Stimulated activated CD4-positive, alpha-beta T cell treated with anti-CD3 and anti-CD28 coated beads, Interleukin-4, amount 100 ng/mL, for 24 hours (primary cell): Measurements from ENCODE around the gene SLC23A2.
"Not testable (repeated sequence)": the region's sequence is repeated elsewhere in the genome, so short reads cannot be mapped to it uniquely, and the experiment has no call there.

Source experiments
- DNase-seq: peaks from one replicate; pipeline ENCODE4 v3.0.0-alpha.2; 2020

SLC23A2 gene

DNA sequence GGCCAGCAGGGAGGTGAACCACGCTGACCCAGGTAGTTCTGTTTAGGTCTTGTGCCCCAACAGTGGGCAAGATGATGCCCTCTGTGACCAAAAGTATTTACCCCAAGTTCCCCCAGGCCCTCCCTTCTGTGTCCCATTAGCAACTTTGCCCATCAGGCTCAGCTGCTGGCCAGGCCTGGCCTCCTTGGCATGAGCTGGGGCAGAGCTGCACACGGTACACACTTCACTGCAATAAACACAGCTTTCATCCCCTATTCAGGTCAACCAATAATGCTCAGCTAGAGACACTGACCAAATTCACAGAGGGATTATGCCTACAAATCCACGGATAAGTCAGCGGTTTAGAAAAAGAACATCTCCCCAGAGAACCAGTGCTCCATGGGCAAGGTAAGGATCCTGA is 103.7 kb downstream of the SLC23A2 start:
- no peak for DNase-seq

DNA sequence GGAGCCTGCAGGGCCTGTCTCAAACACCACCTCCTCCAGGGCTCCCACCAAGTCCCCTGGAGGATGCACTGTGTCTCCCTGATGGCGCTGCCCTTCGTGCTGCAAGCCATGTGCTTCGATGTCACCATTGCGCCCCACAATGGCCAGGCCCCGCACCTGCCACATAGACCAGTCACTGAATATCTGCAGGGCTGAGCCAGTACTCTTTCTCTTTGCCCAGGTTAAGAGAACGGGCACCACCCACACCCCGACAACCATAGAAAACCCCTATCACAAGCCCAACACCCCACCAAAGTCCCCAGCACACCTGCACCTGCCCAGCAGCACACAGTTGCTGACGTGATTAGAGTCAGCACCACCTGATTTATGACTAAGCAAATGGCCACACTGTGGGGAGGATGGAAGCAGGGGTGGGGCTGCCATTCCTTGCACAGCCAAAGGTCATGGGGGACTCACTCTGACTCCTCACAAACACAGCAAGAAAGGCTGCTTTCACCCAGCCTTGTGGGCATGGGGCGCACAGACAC is 104.3 kb downstream of the SLC23A2 start:
- DNase-seq = no peak

DNA sequence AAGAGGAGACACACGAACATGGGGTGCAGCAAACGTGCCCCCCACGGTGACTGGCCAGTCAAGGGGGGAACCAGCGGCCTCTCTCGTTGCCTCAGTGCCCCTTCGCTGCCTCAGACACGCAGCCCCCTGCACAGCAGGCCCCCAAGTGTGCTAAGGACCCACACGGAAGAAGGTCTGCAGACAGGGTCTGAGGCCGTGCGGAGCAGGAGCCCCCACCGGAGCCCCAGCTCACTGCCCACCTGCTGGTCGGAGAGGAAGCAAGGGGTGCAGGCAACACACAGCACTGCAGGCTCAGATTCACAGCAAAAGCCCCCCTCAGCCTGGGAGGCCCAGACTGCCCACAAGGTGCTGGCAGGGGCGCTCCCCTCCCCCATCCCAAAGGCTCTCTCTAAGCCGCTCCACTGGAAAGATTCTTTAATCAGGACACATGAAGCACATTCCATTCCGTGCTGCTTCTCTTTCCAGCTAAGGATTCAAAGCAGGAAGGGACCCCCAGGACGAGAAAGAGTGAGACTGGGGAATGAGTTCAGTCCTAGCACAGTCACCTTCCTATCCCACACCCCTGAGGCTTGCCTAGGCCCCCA is 105.1 kb downstream of the SLC23A2 start:
- DNase-seq = no peak

DNA sequence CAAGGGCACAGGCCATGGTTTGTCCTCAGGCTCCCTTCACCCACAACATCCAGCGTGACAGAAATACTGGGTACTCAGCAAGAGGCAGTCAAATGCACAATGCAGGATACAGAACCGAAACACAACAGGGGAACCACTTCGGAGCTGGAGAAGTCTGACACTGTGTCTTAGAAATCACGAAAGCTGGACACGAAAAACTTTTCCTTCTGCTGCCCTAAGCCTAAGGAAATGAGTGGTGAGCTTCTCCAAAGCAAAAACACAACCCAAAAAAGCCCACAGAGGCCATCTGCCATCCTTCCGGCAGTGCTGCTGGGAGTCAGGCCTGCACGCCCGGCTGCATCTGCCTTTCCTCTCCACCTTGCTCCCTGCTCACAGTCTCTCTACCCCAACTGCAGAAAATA is 106.3 kb downstream of the SLC23A2 start:
- no peak for DNase-seq

DNA sequence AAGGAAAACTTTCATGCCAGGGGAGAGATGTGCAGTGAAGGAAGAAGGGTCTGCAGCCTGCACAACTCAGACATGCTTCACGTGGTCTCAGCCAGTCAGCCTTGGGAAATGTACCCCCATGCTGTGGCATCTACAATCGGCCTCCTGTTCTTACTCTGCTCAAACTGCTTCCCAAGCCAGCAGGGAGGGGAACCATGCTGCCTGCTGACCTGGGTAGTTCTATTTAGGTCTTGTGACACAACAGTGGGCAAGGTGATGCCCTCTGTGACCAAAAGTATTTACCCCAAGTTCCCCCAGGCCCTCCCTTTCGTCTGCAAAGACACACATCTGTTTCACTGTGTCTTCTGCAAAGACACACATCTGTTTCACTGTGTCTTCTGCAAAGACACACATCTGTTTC is 106.9 kb downstream of the SLC23A2 start:
- no peak for DNase-seq

DNA sequence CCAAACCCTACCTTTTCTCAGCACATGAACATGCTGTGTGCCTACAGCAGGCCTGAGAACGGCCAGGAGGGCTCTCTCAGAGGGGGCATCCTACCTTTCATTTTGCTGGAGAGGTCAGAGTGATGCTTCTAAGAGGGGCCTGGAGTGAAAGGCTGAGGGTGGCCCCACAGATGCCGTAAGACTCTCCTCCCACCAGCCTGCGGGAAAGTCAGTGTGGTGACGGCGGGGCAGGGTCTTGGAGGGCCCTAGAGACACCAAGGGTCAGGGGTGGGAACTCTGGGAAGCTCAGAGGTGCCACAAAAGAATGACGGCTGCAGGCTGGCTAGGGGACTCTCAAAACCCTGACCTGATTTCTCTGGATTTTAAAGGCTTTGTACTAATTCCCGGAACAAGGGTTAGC is 107.6 kb downstream of the SLC23A2 start:
- no peak for DNase-seq

DNA sequence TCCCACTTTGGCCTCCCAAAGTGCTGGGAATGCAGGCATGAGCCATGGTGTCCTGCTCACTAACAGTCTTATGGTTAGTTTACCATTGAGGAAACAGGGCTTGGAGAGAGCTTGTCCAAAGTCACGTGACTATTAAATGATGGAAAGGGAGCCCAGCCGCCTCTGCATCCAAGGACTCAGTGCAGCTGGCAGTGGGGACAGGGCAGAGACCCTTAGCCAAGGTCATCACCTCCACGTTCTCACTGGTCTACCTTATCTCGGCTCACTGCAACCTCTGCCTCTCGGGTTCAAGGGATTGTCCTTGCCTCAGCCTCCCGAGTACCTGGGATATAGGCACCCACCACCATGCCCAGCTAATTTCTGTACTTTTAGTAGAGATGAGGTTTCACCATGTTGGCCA is 109.3 kb downstream of the SLC23A2 start:
- DNase-seq = no peak

DNA sequence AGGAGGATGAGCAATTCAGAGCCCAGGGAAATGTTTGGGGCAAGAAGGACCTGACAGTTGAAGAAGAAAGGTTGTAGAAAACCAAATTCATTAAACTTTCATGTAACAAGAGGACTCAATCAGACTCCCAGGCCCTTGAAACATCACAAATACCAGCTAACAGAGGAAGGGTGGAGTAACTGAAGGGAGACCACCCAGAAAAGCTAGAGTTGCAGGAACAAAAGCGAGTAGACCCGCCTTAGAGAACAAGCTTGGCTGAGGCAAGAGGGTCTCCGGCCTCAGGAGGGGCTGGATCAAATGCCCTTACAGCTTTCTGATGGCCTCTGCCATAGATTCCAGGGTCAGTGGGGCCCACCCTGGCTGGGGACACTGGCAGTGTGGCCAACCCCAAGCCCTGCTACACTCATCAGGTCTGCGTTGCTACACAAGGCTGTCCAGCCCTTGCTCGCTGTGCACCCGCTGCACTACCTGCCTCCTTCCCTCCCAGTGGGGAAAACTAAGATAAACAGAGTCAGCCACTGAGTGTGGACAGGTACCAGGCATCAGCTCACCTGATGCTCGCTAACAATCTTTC is 110.0 kb downstream of the SLC23A2 start:
- DNase-seq = no peak

DNA sequence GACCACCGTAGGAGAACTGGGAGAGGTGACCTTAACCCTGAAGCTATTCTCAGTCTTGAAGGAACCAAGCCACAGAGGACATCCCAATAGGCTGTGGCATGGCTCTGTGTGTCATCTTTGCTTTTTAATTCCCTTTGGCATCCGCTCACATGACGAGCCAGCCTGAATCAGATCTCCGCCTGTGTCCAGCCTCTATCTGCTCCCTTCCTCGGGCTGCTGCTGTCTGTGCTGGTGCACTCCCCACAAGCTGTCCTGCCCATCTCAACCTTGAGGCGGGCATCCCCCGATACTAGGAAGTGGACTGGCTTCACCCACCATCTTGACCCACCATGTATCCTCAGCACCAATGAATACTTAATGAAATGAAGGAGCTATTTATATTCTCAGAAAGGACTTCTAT is 111.9 kb downstream of the SLC23A2 start:
- no peak for DNase-seq

DNA sequence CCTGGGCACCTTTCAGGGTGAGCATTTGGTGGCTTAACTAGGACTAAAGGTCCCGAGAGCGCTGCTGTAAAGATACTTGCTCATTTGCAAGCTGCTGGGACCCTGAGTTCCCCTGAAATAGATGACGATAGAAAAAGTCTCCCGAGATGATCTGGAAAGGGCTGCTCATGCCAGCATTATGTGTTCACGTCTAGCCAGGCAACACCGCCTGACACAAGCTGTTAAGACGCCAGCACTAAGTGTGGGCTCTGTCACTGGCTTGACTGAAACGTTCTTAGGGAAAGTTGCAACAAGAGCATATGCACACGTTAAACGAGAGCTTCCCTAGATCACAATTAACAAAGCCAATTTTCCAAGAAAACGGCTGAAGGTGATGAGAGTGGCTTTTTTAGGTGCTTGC is 113.7 kb downstream of the SLC23A2 start:
- DNase-seq = no peak

DNA sequence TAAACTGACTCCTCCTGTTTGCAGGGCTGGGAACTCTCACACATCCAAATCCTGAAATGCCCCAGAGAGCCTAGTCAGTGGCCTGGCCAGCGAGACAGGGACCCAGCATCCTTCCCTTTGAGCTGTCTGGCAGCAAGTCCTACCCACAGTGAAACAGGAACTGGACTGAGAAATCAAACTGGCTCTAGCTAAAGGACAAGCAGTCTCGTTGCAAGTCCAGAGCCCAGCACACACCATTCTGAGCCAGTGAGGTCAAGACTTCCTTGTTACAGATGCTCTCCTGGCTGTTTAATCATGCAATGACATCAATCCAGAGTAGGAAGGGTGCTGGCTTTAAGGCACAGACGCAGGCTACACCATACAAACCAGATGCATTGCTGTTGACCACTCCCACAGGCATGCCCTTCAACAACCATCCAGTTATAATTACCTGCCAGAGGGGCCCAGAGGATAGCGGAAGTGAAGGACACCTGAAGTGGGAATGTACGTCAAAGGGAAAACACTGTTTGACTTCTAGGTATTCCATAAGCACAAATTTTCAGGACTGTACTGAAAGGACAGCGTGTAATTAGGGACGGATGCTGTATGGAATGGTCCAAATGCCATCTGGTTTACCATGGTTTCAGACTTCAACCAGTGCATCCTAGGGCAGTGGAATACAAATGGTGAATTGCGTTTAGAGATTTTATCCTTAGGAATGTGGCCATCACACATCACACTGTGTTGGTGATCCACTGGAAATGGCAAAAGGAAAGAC is 114.4 kb downstream of the SLC23A2 start:
- DNase-seq = no peak

DNA sequence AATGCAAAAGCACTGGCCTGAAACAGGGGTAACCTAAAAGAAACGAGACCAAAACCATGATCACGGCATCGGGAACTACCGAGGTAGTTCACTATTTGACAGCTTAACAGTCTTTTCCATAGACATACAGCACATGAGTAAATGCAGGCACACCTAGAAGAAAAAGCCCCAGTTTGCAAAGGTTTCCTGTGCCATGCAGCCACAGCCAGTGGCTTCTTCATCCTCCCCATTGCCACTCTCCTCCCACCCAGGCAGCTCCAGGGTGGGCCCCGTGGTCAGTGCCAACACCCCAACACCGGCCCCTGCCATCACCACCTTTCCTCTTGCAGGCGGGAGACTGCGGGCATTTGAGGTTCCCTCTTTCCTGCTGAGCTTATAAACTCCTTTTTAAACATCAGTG is 115.4 kb downstream of the SLC23A2 start:
- no peak for DNase-seq

DNA sequence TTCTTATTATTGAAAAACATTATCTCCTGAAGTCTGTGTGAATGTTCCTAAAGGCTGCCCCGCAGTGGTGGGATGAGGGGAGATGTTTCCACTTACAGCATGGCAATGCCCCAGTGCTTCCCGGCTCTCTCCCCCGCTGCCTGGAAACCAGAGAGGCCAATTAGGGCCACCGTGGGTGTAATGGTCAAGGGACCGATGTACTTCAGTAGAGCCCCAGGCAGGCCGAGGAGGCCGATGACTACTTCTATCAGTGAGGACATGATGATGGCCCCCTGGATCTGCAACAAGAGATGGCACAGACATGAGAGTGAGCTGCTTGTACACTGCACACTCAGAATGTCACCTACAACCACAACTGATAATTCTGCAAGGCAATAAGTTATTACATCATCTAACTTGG is 117.8 kb downstream of the SLC23A2 start:
- no peak for DNase-seq

DNA sequence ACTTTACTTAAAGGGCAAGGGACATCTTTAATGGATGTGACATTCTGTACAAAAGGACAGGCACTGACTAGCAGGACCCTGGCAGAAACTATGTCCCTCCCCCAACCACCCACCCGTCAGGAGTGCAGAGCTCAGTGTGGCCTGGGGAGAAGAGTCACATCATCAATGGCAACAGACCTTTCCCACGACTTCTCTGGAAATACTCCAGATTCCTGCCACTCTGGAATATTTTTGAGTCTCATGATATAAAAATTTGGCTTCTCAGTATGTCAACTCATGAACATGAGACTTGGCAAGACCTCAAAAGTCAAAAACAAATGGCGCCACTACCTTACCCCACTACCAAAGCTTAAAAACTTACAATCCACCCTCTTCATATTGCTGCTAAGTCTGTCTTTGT is 118.3 kb downstream of the SLC23A2 start:
- no peak for DNase-seq

DNA sequence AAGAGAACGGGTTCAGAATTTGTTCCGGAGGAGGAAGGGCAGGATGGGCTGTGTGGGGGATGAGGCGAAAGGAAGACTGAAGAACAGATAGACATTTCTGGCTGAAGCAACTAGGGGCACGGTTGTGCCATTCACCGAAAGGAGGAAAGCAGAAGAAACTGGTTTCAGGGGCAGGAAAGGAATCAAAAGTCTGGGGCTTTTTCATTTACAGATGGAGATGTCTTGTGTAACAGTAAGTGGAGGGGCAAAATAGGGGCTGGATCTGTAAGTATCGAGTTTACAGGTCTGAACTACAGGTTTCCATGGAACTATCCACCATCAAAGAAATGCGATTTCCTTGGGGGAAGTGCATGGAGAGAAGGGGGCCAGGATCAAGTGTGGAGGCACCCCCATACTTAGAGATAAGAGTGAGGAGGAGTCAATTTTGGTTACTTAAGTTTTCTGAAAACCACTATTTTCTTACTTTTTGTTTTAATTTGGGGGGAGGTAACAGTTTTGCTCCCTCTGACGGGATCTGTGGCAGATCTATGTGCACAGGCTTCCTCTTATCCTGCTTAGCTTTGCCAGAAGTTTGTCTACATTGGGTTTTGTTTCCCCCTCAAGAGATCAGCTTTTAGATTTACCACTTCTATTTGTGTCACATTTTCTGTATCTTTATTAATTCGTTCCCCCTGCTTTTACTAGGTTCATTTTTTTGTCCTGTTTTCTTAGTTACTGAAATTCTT is 120.1 kb downstream of the SLC23A2 start:
- DNase-seq = no peak

DNA sequence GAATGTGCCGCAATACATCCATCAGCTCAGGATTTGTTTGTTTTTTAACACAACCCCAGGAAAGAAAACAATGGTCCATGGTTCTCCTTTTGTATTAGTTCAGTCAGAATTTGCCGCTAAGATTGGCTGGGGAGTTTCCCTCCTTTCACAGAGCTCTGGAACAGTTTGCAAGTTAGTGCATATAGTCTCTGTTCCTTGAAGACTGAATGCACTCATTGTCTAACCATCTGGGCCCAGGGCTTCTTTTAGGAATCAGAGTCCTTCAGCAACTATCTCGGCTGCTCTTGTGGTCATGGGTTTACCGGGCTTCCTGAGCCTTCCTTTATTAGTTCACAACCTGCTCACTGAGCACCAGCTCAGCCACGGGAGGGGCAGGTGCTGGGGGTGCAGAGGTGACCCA is 121.3 kb downstream of the SLC23A2 start:
- no peak for DNase-seq

DNA sequence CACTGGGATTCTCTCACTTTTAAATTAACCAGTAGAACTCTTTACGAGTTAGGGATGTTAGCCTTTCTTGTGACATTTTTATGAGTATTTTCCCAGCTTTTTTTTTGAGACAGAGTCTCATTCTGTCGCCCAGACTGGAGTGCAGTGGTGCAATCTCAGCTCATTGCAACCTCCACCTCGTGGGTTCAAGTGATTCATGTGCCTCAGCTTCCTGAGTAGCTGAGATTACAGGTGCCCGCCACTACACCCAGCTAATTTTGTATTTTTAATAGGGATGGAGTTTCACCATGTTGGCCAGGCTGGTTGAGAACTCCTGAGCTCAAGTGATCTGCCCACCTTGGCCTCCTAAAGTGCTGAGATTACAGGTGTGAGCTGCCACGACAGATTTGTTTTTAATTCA is 123.2 kb downstream of the SLC23A2 start:
- not testable (repeated sequence) for DNase-seq

DNA sequence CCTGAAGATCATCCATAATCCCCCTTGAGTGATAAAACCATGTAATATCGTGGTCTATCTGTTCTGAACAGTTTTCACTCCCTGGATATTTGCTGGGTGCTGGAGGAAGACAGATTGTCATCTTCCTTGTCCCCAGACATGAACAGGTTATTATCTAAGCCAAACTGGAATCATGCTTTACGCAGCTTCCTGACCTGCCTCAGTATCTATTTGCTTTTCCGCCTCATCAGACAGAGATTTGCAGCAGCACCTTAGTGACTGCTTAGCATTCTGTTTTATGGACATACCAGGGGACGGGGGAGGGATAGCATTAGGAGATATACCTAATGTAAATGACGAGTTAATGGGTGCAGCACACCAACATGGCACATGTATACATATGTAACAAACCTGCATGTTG is 124.6 kb downstream of the SLC23A2 start:
- no peak for DNase-seq

DNA sequence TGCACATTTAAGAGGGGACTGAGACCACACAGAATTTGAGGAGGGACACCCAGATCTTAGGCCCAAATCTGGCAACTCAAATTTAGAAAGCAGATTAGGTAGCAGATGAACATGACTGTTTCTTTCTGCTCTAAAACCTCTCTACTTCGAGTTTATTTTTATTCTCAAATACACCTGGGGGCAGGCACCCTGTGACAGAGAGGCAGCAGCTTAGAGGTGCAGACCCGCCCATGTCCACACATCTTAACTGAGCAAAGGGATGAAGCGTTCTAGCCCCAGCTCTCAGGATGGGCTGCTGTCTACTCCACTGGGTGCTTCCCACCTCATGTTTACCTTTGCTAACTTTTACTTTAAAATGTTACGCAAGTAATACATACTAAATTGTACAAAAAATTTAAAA is 125.0 kb downstream of the SLC23A2 start:
- no peak for DNase-seq

DNA sequence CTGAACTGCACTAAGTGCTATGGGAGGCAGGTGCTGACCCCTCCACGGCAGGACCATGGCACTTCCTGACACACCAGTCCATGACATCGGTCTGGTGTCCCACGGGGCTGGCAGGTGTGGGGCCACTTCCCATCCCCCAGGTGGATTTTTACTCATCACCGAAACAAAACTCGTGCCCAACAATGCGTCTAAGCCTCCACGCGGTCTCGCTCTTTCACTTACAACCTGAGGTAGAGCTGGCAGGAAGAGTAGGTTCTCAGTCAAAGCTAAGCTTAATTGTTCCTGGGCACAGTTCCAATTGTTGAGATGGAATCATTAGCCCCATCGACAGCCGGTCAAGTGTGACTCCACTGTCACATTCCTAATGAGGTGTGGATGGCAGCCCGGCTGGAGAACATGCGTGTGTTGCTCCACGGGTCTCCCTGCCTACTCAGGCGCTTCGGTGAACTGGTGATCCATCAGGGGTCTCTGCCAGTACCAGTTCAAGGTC is 125.7 kb downstream of the SLC23A2 start:
- no peak for DNase-seq

DNA sequence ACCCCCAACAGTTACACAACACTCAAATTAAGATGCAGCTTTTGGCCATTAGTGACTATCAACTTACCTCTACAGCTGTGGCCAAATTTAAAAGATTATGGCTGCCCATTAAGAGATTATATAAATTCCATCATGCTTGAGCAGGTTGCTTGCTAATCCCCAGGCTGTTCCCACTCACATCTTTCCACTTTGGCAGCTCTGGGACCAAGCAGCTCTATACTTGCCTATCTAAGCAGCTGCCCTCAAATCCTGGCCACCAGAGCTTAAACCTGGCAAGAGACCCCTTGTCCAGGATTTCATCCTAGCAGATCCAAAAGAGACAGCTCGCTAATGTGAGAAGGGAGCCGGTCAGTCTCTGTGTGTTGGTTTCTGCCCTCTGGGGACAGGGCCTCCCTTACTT is 127.9 kb downstream of the SLC23A2 start:
- no peak for DNase-seq

DNA sequence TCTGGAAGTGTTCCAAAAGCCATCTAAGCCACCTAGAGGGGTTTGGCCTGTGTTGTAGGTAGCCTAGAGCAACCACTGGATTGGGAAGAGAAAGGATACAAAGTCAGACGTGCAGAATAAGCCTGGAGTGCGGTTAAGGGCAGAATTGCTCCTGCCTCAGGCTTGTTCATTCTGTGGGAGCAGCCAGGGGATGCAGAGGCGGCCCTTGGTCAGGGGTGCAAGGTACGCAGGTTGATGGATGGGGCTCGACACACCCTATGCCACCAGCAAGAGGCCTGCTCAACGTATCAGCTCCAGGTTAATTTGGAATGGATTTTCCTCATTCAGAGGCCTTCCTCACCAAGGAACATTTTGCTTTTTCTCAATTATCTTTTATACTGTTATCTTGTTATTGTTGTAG is 129.8 kb downstream of the SLC23A2 start:
- DNase-seq = no peak

DNA sequence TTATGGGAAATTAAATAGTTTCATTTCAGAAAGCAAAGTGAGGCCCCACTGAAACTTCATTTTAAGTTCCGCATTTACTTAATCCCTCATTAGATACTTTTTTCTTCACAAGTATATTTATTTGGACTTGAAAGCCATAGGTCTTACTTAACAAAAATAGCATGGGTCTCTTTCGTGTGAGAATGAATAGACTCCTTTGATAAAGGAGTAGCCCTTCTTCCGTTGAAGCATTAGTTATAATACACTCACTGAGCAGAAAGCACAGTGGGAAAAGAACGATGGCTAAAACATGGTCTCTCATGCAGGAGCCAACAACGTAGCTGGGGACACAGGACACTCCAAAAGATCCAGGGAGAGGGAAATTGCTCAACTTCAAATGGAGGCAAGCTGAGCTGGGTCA is 130.4 kb downstream of the SLC23A2 start:
- DNase-seq = no peak
